ENCODE measurements around the gene SLC27A5. TPM values are rescaled to one million over a fixed set of nuclear protein-coding genes. Genes with fewer than 3 reads are reported as not detected.
"Not testable (repeated sequence)": the region's sequence is repeated elsewhere in the genome, so short reads cannot be mapped to it uniquely, and the experiment has no call there.

Gene SLC27A5
- total RNA-seq, 1 experiment from 2014 or later, result 24.9 TPM

- BruUV-seq (replicated peaks), result no TSS peak
- CTCF ChIA-PET, result no interaction called here
- H3K27ac ChIP-seq (ENCODE audit: low read depth, low read length, poor library complexity, severe bottlenecking), result no peak overlapping the region
- no peaks in the 10 kb centered on the region for H3K27me3 ChIP-seq (replicated peaks; ENCODE audit: insufficient read depth, low read depth, low read length, poor library complexity)
- H3K9me3 ChIP-seq (ENCODE audit: low read depth, low read length, poor library complexity, severe bottlenecking), result no peaks in the 10 kb centered on the region
- H3K4me3 ChIP-seq (ENCODE audit: low read depth, low read length, poor library complexity, severe bottlenecking), result no peak overlapping the region
- no peak for DNase-seq (ENCODE audit: low spot score)
- H3K36me3 ChIP-seq (ENCODE audit: insufficient read depth, low read length, poor library complexity, severe bottlenecking), result no peaks in the 10 kb centered on the region
- TF ChIP-seq EZH2 (IDR thresholded peaks at IDR 0.05; ENCODE audit: borderline replicate concordance, low read depth, low read length, poor library complexity, severe bottlenecking), result no peak
- TF ChIP-seq, protein P1, sequence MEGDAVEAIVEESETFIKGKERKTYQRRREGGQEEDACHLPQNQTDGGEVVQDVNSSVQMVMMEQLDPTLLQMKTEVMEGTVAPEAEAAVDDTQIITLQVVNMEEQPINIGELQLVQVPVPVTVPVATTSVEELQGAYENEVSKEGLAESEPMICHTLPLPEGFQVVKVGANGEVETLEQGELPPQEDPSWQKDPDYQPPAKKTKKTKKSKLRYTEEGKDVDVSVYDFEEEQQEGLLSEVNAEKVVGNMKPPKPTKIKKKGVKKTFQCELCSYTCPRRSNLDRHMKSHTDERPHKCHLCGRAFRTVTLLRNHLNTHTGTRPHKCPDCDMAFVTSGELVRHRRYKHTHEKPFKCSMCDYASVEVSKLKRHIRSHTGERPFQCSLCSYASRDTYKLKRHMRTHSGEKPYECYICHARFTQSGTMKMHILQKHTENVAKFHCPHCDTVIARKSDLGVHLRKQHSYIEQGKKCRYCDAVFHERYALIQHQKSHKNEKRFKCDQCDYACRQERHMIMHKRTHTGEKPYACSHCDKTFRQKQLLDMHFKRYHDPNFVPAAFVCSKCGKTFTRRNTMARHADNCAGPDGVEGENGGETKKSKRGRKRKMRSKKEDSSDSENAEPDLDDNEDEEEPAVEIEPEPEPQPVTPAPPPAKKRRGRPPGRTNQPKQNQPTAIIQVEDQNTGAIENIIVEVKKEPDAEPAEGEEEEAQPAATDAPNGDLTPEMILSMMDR (conservative IDR thresholded peaks at IDR 0.05; ENCODE audit: low read depth, low read length), result no peak
- POLR2A ChIA-PET (ENCODE audit: low non-redundant PET), result no interaction called here
- H3K4me1 ChIP-seq (ENCODE audit: insufficient read depth, low read length, poor library complexity, severe bottlenecking), result no peaks in the 10 kb centered on the region
- intact Hi-C loops (cut with micrococcal nuclease; ENCODE audit: unreplicated experiment), result no loop called here
Observed at GRCh38 chr19:58453743-58454142, 58.0 kb downstream of the SLC27A5 start.

DNA sequence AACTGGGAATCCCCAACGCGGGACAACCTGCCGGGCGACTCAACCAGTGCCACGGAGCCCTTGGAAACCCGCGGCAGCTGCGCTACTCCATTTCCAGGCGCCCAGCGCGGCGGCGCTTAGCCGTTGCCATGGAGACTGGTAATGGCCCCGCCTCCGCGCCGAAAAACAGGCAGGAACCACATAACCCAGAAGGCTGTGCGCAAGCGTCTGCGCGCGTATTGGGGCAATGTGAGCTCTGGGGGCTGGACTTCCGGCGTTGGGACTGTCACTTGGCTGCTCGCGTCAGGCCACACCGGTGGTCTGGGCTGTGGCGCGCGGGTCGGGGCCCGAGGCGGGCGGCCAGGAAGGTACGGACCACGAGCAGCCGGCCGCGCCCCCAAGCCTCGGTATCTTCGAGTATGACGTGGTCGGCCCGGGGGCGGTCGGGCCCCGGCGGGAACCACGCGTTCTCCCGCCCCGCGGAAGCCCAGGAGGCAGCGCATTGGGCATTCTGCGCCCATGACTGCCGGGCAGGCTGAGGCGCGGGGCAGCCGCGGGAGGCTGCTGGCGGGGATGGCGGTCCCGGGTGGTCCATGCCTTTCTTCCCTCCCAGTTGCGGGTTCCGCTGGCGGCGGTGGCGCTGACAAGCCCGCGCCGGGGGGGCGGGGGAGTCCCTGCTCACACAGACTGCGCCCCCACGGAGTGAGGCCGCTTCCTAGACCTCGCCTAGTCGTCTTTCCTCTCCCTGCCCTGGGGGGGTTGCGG lies 60.3 kb downstream of the SLC27A5 start, which contains the start of gene ZNF324B:
Gene ZNF324B, plus strand, starts transcription at position 265 of the 744 bp plus-strand sequence. CDS start 2,080 bp downstream, outside the sequence.
- ChIA-PET POLR2A (ENCODE audit: low non-redundant PET) (no interaction called here), CTCF (no interaction called here)
- no peaks in the 10 kb centered on the region for H3K27me3 ChIP-seq (replicated peaks; ENCODE audit: insufficient read depth, low read depth, low read length, poor library complexity)
- intact Hi-C loops (cut with micrococcal nuclease; ENCODE audit: unreplicated experiment), result loop anchor here (1.0 kb wide), 1 partner anchor 11 kb away; the partner anchor contains the start of gene ZNF132
- BruUV-seq (replicated peaks), result no TSS peak
- H3K36me3 ChIP-seq (ENCODE audit: insufficient read depth, low read length, poor library complexity, severe bottlenecking), result no peaks in the 10 kb centered on the region
- TF ChIP-seq EZH2 (IDR thresholded peaks at IDR 0.05; ENCODE audit: borderline replicate concordance, low read depth, low read length, poor library complexity, severe bottlenecking), result no peak
- TF ChIP-seq, protein P1 (conservative IDR thresholded peaks at IDR 0.05; ENCODE audit: low read depth, low read length), result no peak
- no peaks in the 10 kb centered on the region for H3K9me3 ChIP-seq (ENCODE audit: low read depth, low read length, poor library complexity, severe bottlenecking)
- peak within 1 kb of the TSS; percentile 39 for H3K27ac ChIP-seq (ENCODE audit: low read depth, low read length, poor library complexity, severe bottlenecking)
- peak; percentile 99 for DNase-seq (ENCODE audit: low spot score)
- H3K4me1 ChIP-seq (ENCODE audit: insufficient read depth, low read length, poor library complexity, severe bottlenecking), result no peaks in the 10 kb centered on the region
- H3K4me3 ChIP-seq (ENCODE audit: low read depth, low read length, poor library complexity, severe bottlenecking), result peak within 1 kb of the TSS; percentile 81

DNA sequence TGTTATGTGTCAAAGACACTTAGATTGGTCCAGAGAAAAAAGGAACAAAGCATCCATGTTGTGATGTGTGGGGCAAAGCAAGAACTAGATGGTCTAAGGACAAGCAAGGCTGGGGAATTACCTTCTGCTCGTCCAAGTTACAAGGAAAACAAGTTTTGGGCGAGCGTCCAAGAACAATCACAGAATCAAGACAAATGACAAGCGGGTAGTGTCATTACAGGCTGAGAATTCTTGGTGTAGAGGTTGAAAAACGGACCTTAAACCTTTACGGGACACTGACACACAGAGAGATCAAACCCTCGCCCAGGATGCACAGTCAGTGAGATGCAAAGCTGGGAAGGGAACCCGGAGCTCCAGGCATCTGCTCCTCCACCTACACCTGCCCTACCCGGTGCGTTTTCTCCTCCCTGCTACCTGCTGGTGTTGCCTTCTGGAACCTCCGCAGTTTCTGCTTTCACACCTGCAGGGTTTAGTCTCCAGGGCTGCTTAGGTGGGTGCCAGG lies 60.9 kb downstream of the SLC27A5 start:
- ChIA-PET POLR2A (ENCODE audit: low non-redundant PET) (interaction anchor here (0.6 kb wide), 1 partner anchor 10 kb away, joined by 3 read pairs; no protein-coding TSS in a partner anchor), CTCF (no interaction called here)
- intact Hi-C loops (cut with micrococcal nuclease; ENCODE audit: unreplicated experiment), result loop anchor here (1.0 kb wide), 1 partner anchor 11 kb away; the partner anchor contains the start of gene ZNF132
- Histone ChIP-seq H3K27me3 (replicated peaks; ENCODE audit: insufficient read depth, low read depth, low read length, poor library complexity) (no peaks in the 10 kb centered on the region), H3K27ac (ENCODE audit: low read depth, low read length, poor library complexity, severe bottlenecking) (no peak overlapping the region), H3K36me3 (ENCODE audit: insufficient read depth, low read length, poor library complexity, severe bottlenecking) (no peaks in the 10 kb centered on the region), H3K4me3 (ENCODE audit: low read depth, low read length, poor library complexity, severe bottlenecking) (peak overlapping the region; percentile 81), H3K9me3 (ENCODE audit: low read depth, low read length, poor library complexity, severe bottlenecking) (no peaks in the 10 kb centered on the region), H3K4me1 (ENCODE audit: insufficient read depth, low read length, poor library complexity, severe bottlenecking) (no peaks in the 10 kb centered on the region)
- no TSS peak for BruUV-seq (replicated peaks)
- TF ChIP-seq, protein P1 (conservative IDR thresholded peaks at IDR 0.05; ENCODE audit: low read depth, low read length), result no peak
- no peak for TF ChIP-seq EZH2 (IDR thresholded peaks at IDR 0.05; ENCODE audit: borderline replicate concordance, low read depth, low read length, poor library complexity, severe bottlenecking)
- DNase-seq (ENCODE audit: low spot score), result peak; percentile 21

DNA sequence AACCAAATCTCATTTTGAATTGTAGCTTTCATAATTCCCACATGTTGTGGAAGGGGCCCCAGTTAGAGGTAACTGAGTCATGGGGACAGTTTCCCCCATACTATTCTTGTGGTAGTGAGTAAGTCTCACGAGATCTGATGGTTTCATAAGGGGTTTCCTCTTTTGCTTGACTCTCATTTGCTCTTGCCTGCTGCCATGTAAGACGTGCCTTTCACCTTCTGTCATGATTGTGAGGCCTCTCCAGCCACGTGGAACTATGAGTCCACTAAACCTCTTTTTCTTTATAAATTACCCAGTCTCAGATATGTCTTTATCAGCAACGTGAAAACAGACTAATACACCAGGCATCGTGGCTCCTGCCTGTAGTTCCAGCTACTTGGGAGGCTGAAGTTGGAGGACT lies 61.8 kb downstream of the SLC27A5 start:
- BruUV-seq (replicated peaks); H3K36me3 ChIP-seq (ENCODE audit: insufficient read depth, low read length, poor library complexity, severe bottlenecking); DNase-seq (ENCODE audit: low spot score); H3K4me1 ChIP-seq (ENCODE audit: insufficient read depth, low read length, poor library complexity, severe bottlenecking); H3K27ac ChIP-seq (ENCODE audit: low read depth, low read length, poor library complexity, severe bottlenecking); H3K9me3 ChIP-seq (ENCODE audit: low read depth, low read length, poor library complexity, severe bottlenecking); H3K4me3 ChIP-seq (ENCODE audit: low read depth, low read length, poor library complexity, severe bottlenecking); H3K27me3 ChIP-seq (replicated peaks; ENCODE audit: insufficient read depth, low read depth, low read length, poor library complexity); intact Hi-C loops (cut with micrococcal nuclease; ENCODE audit: unreplicated experiment): not testable (repeated sequence)
- ChIA-PET CTCF (interaction anchor here (0.6 kb wide), 1 partner anchor 946 kb away, joined by 3 read pairs; no protein-coding TSS in a partner anchor), POLR2A (ENCODE audit: low non-redundant PET) (interaction anchor here (0.6 kb wide), 1 partner anchor 125 kb away, joined by 13 read pairs; no protein-coding TSS in a partner anchor)

DNA sequence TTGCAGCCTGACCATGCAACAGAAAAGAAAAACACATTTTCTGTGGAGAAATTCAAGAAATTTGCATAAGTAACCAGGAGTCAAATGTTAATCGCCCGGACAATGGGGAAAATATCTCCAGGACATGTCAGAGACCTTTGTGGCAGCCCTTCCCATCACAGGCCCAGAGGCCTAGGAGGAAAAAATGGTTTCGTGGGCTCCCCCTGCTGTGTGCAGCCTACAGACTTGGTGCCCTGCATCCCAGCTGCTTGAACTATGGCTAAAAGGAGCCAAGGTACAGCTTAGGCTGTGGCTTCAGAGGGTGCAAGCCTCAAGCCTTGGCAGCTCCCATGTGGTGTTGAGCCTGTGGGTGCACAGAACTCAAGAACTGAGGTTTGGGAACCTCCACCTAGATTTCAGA lies 62.9 kb downstream of the SLC27A5 start:
- intact Hi-C loops (cut with micrococcal nuclease; ENCODE audit: unreplicated experiment); DNase-seq (ENCODE audit: low spot score); POLR2A ChIA-PET (ENCODE audit: low non-redundant PET); BruUV-seq (replicated peaks); H3K9me3 ChIP-seq (ENCODE audit: low read depth, low read length, poor library complexity, severe bottlenecking); H3K4me3 ChIP-seq (ENCODE audit: low read depth, low read length, poor library complexity, severe bottlenecking); H3K27ac ChIP-seq (ENCODE audit: low read depth, low read length, poor library complexity, severe bottlenecking); CTCF ChIA-PET; H3K27me3 ChIP-seq (replicated peaks; ENCODE audit: insufficient read depth, low read depth, low read length, poor library complexity); H3K36me3 ChIP-seq (ENCODE audit: insufficient read depth, low read length, poor library complexity, severe bottlenecking): not testable (repeated sequence)
- peaks cover 13% of the 10 kb centered on the region for H3K4me1 ChIP-seq (ENCODE audit: insufficient read depth, low read length, poor library complexity, severe bottlenecking)

Data from A673 (cell line).